Measurements from ENCODE around the gene KCNQ5.
"Not testable (repeated sequence)": the region's sequence is repeated elsewhere in the genome, so short reads cannot be mapped to it uniquely, and the experiment has no call there.

Gene KCNQ5

GRCh38 chr6:73151732-73152131 is 529.9 kb downstream of the KCNQ5 start:
- no peak for DNase-seq

GRCh38 chr6:73152556-73152955 is 530.7 kb downstream of the KCNQ5 start:
- no peak for DNase-seq

GRCh38 chr6:73152966-73153757 is 531.3 kb downstream of the KCNQ5 start:
- DNase-seq, result no peak

- DNase-seq, result no peak
Observed at GRCh38 chr6:73156793-73157767, 535.2 kb downstream of the KCNQ5 start.

- no peak for DNase-seq
Observed at GRCh38 chr6:73157870-73158269, 536.0 kb downstream of the KCNQ5 start.

GRCh38 chr6:73169111-73169510 is 547.2 kb downstream of the KCNQ5 start:
- DNase-seq, result no peak

GRCh38 chr6:73169633-73170032 is 547.8 kb downstream of the KCNQ5 start:
- no peak for DNase-seq

GRCh38 chr6:73174646-73175045 is 552.8 kb downstream of the KCNQ5 start:
- DNase-seq, result no peak

- DNase-seq, result no peak
Observed at GRCh38 chr6:73176057-73176456, 554.2 kb downstream of the KCNQ5 start.

GRCh38 chr6:73177221-73177944 is 555.5 kb downstream of the KCNQ5 start:
- no peak for DNase-seq

GRCh38 chr6:73180076-73180738 is 558.3 kb downstream of the KCNQ5 start:
- DNase-seq, result no peak

GRCh38 chr6:73180763-73181619 is 559.1 kb downstream of the KCNQ5 start:
- DNase-seq, result peak; percentile 63

- DNase-seq, result no peak
Observed at GRCh38 chr6:73182021-73182607, 560.2 kb downstream of the KCNQ5 start.

- DNase-seq, result not testable (repeated sequence)
Observed at GRCh38 chr6:73193302-73193701, 571.4 kb downstream of the KCNQ5 start.

- no peak for DNase-seq
Observed at GRCh38 chr6:73194744-73195143, 572.9 kb downstream of the KCNQ5 start.

GRCh38 chr6:73200247-73200646 is 578.4 kb downstream of the KCNQ5 start:
- DNase-seq, result no peak

GRCh38 chr6:73200735-73201134 is 578.9 kb downstream of the KCNQ5 start:
- DNase-seq, result no peak

GRCh38 chr6:73203098-73203497 is 581.2 kb downstream of the KCNQ5 start:
- no peak for DNase-seq

GRCh38 chr6:73204252-73204651 is 582.4 kb downstream of the KCNQ5 start:
- DNase-seq, result no peak

- no peak for DNase-seq
Observed at GRCh38 chr6:73207221-73207837, 585.5 kb downstream of the KCNQ5 start.

GRCh38 chr6:73209117-73209516 is 587.3 kb downstream of the KCNQ5 start:
- DNase-seq, result no peak
